ENCODE results near the gene PHGDH.
"Not testable (repeated sequence)": the region's sequence is repeated elsewhere in the genome, so short reads cannot be mapped to it uniquely, and the experiment has no call there.

The PHGDH gene

GRCh38 chr1:119767486-119767885 lies 55.8 kb downstream of the PHGDH start:
- no peak for DNase-seq

GRCh38 chr1:119768778-119769177 lies 57.0 kb downstream of the PHGDH start, which contains the start of gene HMGCS2:
Gene HMGCS2 (minus strand): TSS chr1:119768905. CDS start chr1:119768844, 61 bp downstream.
- no peak for DNase-seq

- no peak for DNase-seq
Measured at GRCh38 chr1:119771016-119771415, 59.3 kb downstream of the PHGDH start.

GRCh38 chr1:119771770-119772169 lies 60.0 kb downstream of the PHGDH start:
- no peak for DNase-seq

- no peak for DNase-seq
Measured at GRCh38 chr1:119772298-119772697, 60.6 kb downstream of the PHGDH start.

- DNase-seq, result no peak
Measured at GRCh38 chr1:119773711-119774241, 62.0 kb downstream of the PHGDH start.

GRCh38 chr1:119774746-119775490 lies 63.2 kb downstream of the PHGDH start:
- no peak for DNase-seq

- no peak for DNase-seq
Measured at GRCh38 chr1:119778359-119778758, 66.6 kb downstream of the PHGDH start.

GRCh38 chr1:119778886-119779560 lies 67.3 kb downstream of the PHGDH start:
- no peak for DNase-seq

- DNase-seq, result no peak
Measured at GRCh38 chr1:119779869-119780356, 68.2 kb downstream of the PHGDH start.

GRCh38 chr1:119781434-119782210 lies 69.9 kb downstream of the PHGDH start:
- no peak for DNase-seq

GRCh38 chr1:119782631-119783325 lies 71.0 kb downstream of the PHGDH start:
- DNase-seq, result no peak

- peak; percentile 6 to 23 for DNase-seq
Measured at GRCh38 chr1:119783354-119784185, 71.8 kb downstream of the PHGDH start.

- DNase-seq, result peak; percentile 62 to 80
Measured at GRCh38 chr1:119784191-119784781, 72.6 kb downstream of the PHGDH start.

GRCh38 chr1:119786046-119786445 lies 74.3 kb downstream of the PHGDH start:
- not testable (repeated sequence) for DNase-seq

GRCh38 chr1:119786473-119787050 lies 74.8 kb downstream of the PHGDH start:
- peak in 1 of 2 donors; percentile 31 for DNase-seq

GRCh38 chr1:119787776-119788175 lies 76.0 kb downstream of the PHGDH start:
- no peak for DNase-seq

- no peak for DNase-seq
Measured at GRCh38 chr1:119790451-119791198, 78.9 kb downstream of the PHGDH start.

- DNase-seq, result no peak
Measured at GRCh38 chr1:119791377-119791776, 79.6 kb downstream of the PHGDH start.
